ENCODE data around the gene CEP72. TPM values are rescaled to one million over a fixed set of nuclear protein-coding genes. Genes with fewer than 3 reads are reported as not detected.

Gene CEP72
- total RNA-seq, 1 donor from 2014 or later, result 6.8 TPM

DNA sequence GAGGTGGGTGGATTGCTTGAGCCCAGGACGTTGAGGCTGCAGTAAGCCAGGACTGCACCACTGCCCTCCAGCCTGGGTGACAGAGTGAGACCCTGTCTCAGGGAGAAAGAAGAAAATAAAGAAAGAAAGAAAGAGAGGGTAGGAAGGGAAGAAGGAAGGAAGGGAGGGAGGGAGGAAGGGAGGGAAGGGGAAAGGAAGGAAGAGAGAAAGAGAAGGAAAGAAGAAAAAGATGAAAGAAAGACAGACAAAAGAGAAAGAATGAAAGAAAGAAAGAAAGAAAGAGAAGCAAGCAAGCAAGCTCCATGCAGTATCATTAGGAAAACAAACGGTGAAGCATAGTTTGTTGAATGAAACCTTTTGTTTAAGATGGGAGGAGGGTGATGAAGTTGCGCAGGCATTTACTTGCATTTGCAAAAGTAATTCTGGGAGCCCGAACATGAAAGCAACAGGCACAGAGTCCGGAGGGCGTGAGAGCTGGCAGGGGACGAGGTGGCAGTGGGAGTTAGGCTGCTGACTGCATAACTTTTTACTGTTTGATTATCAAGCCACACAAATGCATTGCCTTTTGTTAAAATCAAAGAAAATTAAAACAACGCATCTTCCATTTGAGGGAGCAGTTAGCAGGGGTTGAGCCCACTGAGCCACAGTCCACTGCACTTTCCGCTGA is 26.0 kb upstream of the CEP72 start:
- FAIRE-seq, result no peak
- TF ChIP-seq, protein P1, sequence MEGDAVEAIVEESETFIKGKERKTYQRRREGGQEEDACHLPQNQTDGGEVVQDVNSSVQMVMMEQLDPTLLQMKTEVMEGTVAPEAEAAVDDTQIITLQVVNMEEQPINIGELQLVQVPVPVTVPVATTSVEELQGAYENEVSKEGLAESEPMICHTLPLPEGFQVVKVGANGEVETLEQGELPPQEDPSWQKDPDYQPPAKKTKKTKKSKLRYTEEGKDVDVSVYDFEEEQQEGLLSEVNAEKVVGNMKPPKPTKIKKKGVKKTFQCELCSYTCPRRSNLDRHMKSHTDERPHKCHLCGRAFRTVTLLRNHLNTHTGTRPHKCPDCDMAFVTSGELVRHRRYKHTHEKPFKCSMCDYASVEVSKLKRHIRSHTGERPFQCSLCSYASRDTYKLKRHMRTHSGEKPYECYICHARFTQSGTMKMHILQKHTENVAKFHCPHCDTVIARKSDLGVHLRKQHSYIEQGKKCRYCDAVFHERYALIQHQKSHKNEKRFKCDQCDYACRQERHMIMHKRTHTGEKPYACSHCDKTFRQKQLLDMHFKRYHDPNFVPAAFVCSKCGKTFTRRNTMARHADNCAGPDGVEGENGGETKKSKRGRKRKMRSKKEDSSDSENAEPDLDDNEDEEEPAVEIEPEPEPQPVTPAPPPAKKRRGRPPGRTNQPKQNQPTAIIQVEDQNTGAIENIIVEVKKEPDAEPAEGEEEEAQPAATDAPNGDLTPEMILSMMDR (IDR thresholded peaks at IDR 0.05; ENCODE audit: insufficient read depth, low read length, severe bottlenecking), result no peak
- Histone ChIP-seq H3K4me3 (ENCODE audit: low read depth, low read length) (no peak overlapping the region), H3K27me3 (ENCODE audit: control insufficient read depth, insufficient read depth, low read length) (peaks cover 4% of the 10 kb centered on the region), H3K36me3 (ENCODE audit: control insufficient read depth, insufficient read depth, low read length) (no peaks in the 10 kb centered on the region)
- DNase-seq (ENCODE audit: low read depth), result no peak

DNA sequence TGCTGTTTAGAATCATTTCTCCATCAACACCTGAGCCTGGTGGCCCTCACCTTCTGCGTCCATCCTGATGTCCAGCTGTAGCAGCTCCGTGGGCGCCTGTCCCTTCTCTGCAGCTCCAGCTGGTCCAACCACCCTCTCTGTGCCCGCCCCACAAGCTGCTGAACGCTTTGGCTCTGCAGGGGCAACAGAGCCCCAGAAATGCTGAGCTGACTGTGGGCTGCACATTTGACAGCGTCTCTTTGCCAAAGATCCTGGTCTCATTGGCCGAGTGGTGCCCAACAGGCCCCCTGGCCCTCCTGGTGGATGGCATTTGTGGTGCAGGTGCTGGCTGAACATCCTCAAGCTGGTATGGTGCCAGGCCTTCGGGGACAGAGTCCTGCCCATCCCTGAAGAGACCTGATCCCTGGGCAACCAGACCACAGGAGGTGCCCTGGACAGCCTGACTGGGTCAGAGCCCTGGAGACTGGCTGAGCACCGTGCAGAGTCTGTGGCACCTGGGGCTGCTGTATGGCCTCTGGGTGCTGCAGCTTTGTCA is 25.3 kb upstream of the CEP72 start:
- TF ChIP-seq, protein P1 (IDR thresholded peaks at IDR 0.05; ENCODE audit: insufficient read depth, low read length, severe bottlenecking), result peak; percentile 6
- FAIRE-seq (no peak), DNase-seq (ENCODE audit: low read depth) (no peak)
- H3K36me3 ChIP-seq (ENCODE audit: control insufficient read depth, insufficient read depth, low read length), result no peaks in the 10 kb centered on the region
- H3K4me3 ChIP-seq (ENCODE audit: low read depth, low read length), result no peak overlapping the region
- H3K27me3 ChIP-seq (ENCODE audit: control insufficient read depth, insufficient read depth, low read length), result peaks cover 3% of the 10 kb centered on the region

DNA sequence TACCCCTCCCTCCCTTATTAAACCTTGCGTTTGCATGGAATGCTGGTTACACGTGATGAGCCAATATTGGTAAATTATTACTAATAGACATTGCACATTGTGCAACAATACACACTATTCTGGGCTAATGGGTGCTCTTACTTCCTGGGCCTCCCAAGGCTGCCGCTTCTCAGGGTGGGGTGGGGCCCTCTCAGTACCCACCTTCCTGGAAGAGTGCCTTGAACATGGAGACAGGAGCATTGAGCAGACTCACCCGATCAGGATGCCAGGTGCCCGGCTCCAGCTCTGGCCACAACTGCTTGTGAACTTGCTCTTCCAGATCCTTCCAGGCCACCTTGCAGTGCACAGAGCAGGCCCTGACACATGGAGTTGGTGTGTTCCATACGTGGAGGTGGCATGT is 24.7 kb upstream of the CEP72 start:
- FAIRE-seq, result no peak

DNA sequence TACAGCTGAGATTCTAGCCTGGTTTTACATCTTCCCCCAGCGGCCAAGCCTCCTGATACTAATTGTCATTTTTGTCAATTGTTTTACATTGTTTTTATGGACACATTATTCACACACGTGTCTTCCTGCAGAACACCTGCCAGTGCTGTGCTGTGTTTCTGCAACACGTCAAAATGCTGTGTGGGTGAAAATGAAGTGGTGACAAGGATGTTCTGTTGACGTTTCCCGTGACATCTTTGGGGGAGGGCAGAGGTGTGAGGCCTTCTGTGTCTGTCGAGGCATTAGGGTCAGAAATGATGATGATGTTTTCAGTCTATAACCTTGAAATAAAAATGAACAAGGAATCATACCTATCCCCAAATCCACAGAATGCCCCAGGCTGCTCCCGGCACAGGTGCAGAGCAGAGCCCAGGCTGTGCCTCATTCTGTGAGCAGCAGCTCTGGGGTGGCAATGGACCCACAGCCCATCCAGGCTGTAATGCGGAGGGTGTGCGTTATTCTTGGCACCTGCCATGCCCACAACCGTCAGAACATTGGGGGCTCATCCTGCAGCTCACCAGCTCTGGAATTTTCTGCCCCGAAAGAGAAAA is 23.6 kb upstream of the CEP72 start:
- Histone ChIP-seq H3K36me3 (ENCODE audit: control insufficient read depth, insufficient read depth, low read length) (no peaks in the 10 kb centered on the region), H3K27me3 (ENCODE audit: control insufficient read depth, insufficient read depth, low read length) (peaks cover 3% of the 10 kb centered on the region), H3K4me3 (ENCODE audit: low read depth, low read length) (no peak overlapping the region)
- DNase-seq (ENCODE audit: low read depth), result no peak
- FAIRE-seq, result peak; percentile 62
- TF ChIP-seq, protein P1 (IDR thresholded peaks at IDR 0.05; ENCODE audit: insufficient read depth, low read length, severe bottlenecking), result no peak

More for the DNA sequence above, 24.7 kb upstream of the CEP72 start:
- no peak overlapping the region for H3K4me3 ChIP-seq (ENCODE audit: low read depth, low read length)
- H3K36me3 ChIP-seq (ENCODE audit: control insufficient read depth, insufficient read depth, low read length), result no peaks in the 10 kb centered on the region
- TF ChIP-seq, protein P1 (IDR thresholded peaks at IDR 0.05; ENCODE audit: insufficient read depth, low read length, severe bottlenecking), result no peak
- DNase-seq (ENCODE audit: low read depth), result no peak
- peaks cover 3% of the 10 kb centered on the region for H3K27me3 ChIP-seq (ENCODE audit: control insufficient read depth, insufficient read depth, low read length)

DNA sequence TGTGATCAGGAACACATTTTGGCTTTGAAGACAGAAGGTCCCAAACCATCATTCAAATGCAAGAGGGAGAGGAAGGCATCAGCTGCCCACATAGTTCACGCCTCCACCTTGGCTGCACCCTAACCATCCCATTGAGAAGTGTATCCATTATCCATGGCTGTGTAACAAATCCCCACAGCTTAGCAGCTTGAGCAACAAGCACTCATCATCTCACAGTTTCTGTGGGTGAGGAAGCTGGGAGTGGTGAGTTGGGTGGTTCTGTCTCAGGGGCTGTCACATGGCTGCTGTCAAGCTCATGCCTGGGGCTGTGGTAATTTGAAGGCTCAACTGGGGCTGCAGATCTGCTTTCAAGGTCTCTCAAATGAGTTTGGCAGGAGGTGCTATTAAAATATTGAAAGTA is 23.0 kb upstream of the CEP72 start:
- TF ChIP-seq, protein P1 (IDR thresholded peaks at IDR 0.05; ENCODE audit: insufficient read depth, low read length, severe bottlenecking), result no peak

More for the DNA sequence above, 23.0 kb upstream of the CEP72 start:
- H3K27me3 ChIP-seq (ENCODE audit: control insufficient read depth, insufficient read depth, low read length), result peaks cover 3% of the 10 kb centered on the region
- no peaks in the 10 kb centered on the region for H3K36me3 ChIP-seq (ENCODE audit: control insufficient read depth, insufficient read depth, low read length)
- H3K4me3 ChIP-seq (ENCODE audit: low read depth, low read length), result no peak overlapping the region
- FAIRE-seq (peak; percentile 43), DNase-seq (ENCODE audit: low read depth) (no peak)

All from bronchial epithelial cell (primary cell).